ENCODE results near the gene BIRC2. TPM values are rescaled to one million over a fixed set of nuclear protein-coding genes. Genes with fewer than 3 reads are reported as not detected.

Gene BIRC2
- total and polyA plus RNA-seq, 2 experiments from 2014 or later, result 15.3 to 25.2 TPM

DNA sequence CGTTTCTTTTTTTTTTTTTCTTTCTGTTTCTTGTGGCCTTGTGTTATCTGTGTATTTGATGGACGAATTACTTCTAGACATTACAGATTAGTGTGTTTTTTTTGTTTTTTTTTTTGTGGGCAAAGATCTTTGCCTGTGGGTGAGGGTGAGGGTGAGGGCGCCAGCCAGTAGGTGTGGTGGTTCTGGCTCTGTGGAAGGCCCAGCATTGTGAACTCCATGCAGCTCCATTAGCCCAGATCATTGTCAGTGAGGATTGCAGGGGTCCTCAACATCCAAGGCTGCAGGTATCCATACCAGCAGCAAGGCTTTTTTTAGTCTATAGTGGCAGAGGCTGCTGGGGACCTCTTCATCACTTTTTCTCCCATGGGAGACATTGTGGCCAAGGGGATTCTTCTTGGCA lies 13.7 kb downstream of the BIRC2 start (continued):
- TF ChIP-seq JUNB (IDR thresholded peaks at IDR 0.05; ENCODE audit: unreplicated experiment), result no peak
- TF ChIP-seq NANOG (IDR thresholded peaks at IDR 0.05; ENCODE audit: borderline replicate concordance), result no peak
- TF ChIP-seq, protein P1, sequence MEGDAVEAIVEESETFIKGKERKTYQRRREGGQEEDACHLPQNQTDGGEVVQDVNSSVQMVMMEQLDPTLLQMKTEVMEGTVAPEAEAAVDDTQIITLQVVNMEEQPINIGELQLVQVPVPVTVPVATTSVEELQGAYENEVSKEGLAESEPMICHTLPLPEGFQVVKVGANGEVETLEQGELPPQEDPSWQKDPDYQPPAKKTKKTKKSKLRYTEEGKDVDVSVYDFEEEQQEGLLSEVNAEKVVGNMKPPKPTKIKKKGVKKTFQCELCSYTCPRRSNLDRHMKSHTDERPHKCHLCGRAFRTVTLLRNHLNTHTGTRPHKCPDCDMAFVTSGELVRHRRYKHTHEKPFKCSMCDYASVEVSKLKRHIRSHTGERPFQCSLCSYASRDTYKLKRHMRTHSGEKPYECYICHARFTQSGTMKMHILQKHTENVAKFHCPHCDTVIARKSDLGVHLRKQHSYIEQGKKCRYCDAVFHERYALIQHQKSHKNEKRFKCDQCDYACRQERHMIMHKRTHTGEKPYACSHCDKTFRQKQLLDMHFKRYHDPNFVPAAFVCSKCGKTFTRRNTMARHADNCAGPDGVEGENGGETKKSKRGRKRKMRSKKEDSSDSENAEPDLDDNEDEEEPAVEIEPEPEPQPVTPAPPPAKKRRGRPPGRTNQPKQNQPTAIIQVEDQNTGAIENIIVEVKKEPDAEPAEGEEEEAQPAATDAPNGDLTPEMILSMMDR (conservative IDR thresholded peaks at IDR 0.05; ENCODE audit: low read depth in 2 of 2), result no peak
- TF ChIP-seq, protein P2, sequence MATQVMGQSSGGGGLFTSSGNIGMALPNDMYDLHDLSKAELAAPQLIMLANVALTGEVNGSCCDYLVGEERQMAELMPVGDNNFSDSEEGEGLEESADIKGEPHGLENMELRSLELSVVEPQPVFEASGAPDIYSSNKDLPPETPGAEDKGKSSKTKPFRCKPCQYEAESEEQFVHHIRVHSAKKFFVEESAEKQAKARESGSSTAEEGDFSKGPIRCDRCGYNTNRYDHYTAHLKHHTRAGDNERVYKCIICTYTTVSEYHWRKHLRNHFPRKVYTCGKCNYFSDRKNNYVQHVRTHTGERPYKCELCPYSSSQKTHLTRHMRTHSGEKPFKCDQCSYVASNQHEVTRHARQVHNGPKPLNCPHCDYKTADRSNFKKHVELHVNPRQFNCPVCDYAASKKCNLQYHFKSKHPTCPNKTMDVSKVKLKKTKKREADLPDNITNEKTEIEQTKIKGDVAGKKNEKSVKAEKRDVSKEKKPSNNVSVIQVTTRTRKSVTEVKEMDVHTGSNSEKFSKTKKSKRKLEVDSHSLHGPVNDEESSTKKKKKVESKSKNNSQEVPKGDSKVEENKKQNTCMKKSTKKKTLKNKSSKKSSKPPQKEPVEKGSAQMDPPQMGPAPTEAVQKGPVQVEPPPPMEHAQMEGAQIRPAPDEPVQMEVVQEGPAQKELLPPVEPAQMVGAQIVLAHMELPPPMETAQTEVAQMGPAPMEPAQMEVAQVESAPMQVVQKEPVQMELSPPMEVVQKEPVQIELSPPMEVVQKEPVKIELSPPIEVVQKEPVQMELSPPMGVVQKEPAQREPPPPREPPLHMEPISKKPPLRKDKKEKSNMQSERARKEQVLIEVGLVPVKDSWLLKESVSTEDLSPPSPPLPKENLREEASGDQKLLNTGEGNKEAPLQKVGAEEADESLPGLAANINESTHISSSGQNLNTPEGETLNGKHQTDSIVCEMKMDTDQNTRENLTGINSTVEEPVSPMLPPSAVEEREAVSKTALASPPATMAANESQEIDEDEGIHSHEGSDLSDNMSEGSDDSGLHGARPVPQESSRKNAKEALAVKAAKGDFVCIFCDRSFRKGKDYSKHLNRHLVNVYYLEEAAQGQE (IDR thresholded peaks at IDR 0.05; ENCODE audit: unreplicated experiment), result no peak

DNA sequence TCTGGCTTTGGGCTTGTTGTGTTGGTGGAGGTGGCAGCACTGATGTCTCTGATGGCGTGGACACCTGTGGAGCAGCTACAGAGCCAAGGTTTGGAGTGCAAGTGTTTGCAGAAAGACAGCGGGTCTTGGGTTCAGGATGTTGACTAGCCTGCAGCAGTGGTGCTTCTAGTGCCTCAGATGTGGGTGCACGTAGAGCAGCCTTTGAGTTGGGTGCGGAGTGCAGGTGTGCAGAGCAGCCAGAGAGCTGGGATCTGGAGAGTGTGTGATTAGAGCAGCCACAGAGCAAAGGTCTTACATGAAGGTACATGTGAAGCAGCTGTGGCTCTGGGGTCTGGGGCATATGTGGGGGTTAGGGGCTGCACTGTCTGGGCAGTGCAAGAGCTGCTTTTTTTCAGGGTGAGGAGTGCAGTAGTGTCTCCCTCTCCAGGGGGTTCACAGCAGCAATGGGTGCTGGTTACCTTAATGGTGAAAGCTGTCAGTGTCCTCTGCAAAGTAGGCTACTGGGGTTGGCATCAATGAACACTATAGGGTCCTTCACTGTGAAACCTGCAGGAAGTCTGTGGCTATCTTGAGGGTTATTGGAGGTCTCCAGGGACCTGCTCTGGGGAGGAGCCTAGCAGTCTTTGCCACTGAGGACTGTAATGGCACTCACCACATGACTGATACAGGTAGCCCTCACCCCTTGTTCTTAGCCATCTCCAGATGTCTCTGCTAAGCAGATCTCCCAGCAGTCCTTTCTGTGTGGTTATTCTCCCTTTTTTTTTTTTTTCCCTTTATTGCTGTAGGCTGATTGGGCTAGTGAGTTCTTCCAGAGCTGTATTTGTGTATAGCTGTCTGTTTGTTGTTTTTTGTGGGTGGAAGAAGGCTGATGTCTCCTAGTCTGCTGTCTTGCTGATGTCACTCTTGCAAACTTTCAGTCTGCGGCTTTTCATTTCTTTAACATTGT lies 14.3 kb downstream of the BIRC2 start:
- Mint-ChIP-seq H3K9me3 (no peaks in the 10 kb centered on the region), H3K27ac (no peak overlapping the region; the same call in none of the 2 replicates), H3K27me3 (ENCODE audit: insufficient read depth, low read depth, poor library complexity) (no peaks in the 10 kb centered on the region), H3K4me3 (no peak overlapping the region), H3K4me1 (no peaks in the 10 kb centered on the region), H3K36me3 (ENCODE audit: low read depth) (peaks cover 37% of the 10 kb centered on the region)
- no peak overlapping the region for H3K4me3 ChIP-seq
- H3F3A ChIP-seq (replicated peaks; ENCODE audit: low read depth), result no peaks in the 10 kb centered on the region
- H3K27me3 ChIP-seq (ENCODE audit: insufficient read depth), result no peaks in the 10 kb centered on the region
- H3K4me2 ChIP-seq, result no peak overlapping the region
- DNase-seq (ENCODE audit: low spot score), result no peak
- H3K4me1 ChIP-seq (ENCODE audit: insufficient read depth), result no peaks in the 10 kb centered on the region
- H4K20me1 ChIP-seq (replicated peaks; ENCODE audit: insufficient read depth), result peaks cover 8% of the 10 kb centered on the region; the same call in 1 of the 2 replicates
- H3K27ac ChIP-seq (ENCODE audit: low read depth), result no peak overlapping the region
- H3K9me2 ChIP-seq (ENCODE audit: insufficient read depth), result no peaks in the 10 kb centered on the region
- no peak overlapping the region for H2AFZ ChIP-seq
- no peaks in the 10 kb centered on the region; the same call in 1 of the 2 replicates for H3K36me3 ChIP-seq (ENCODE audit: insufficient read depth)
- peaks cover 13% of the 10 kb centered on the region for H3K79me2 ChIP-seq (replicated peaks; ENCODE audit: insufficient read depth)
- no peak for ATAC-seq
- no peak for TF ChIP-seq EZH2 (IDR thresholded peaks at IDR 0.05; ENCODE audit: low read depth, unreplicated experiment)
- TF ChIP-seq, protein P3, sequence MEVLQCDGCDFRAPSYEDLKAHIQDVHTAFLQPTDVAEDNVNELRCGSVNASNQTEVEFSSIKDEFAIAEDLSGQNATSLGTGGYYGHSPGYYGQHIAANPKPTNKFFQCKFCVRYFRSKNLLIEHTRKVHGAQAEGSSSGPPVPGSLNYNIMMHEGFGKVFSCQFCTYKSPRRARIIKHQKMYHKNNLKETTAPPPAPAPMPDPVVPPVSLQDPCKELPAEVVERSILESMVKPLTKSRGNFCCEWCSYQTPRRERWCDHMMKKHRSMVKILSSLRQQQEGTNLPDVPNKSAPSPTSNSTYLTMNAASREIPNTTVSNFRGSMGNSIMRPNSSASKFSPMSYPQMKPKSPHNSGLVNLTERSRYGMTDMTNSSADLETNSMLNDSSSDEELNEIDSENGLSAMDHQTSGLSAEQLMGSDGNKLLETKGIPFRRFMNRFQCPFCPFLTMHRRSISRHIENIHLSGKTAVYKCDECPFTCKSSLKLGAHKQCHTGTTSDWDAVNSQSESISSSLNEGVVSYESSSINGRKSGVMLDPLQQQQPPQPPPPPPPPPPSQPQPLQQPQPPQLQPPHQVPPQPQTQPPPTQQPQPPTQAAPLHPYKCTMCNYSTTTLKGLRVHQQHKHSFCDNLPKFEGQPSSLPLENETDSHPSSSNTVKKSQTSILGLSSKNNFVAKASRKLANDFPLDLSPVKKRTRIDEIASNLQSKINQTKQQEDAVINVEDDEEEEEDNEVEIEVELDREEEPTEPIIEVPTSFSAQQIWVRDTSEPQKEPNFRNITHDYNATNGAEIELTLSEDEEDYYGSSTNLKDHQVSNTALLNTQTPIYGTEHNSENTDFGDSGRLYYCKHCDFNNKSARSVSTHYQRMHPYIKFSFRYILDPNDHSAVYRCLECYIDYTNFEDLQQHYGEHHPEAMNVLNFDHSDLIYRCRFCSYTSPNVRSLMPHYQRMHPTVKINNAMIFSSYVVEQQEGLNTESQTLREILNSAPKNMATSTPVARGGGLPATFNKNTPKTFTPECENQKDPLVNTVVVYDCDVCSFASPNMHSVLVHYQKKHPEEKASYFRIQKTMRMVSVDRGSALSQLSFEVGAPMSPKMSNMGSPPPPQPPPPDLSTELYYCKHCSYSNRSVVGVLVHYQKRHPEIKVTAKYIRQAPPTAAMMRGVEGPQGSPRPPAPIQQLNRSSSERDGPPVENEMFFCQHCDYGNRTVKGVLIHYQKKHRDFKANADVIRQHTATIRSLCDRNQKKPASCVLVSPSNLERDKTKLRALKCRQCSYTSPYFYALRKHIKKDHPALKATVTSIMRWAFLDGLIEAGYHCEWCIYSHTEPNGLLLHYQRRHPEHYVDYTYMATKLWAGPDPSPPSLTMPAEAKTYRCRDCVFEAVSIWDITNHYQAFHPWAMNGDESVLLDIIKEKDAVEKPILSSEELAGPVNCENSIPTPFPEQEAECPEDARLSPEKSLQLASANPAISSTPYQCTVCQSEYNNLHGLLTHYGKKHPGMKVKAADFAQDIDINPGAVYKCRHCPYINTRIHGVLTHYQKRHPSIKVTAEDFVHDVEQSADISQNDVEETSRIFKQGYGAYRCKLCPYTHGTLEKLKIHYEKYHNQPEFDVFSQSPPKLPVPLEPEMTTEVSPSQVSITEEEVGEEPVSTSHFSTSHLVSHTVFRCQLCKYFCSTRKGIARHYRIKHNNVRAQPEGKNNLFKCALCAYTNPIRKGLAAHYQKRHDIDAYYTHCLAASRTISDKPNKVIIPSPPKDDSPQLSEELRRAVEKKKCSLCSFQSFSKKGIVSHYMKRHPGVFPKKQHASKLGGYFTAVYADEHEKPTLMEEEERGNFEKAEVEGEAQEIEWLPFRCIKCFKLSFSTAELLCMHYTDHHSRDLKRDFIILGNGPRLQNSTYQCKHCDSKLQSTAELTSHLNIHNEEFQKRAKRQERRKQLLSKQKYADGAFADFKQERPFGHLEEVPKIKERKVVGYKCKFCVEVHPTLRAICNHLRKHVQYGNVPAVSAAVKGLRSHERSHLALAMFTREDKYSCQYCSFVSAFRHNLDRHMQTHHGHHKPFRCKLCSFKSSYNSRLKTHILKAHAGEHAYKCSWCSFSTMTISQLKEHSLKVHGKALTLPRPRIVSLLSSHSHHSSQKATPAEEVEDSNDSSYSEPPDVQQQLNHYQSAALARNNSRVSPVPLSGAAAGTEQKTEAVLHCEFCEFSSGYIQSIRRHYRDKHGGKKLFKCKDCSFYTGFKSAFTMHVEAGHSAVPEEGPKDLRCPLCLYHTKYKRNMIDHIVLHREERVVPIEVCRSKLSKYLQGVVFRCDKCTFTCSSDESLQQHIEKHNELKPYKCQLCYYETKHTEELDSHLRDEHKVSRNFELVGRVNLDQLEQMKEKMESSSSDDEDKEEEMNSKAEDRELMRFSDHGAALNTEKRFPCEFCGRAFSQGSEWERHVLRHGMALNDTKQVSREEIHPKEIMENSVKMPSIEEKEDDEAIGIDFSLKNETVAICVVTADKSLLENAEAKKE (CRISPR knock-in tag; IDR thresholded peaks at IDR 0.05), result no peak
- no peak for TF ChIP-seq JUNB (IDR thresholded peaks at IDR 0.05; ENCODE audit: unreplicated experiment)
- TF ChIP-seq EZH2phosphoT487 (IDR thresholded peaks at IDR 0.05; ENCODE audit: unreplicated experiment), result no peak
- TF ChIP-seq, protein P4, sequence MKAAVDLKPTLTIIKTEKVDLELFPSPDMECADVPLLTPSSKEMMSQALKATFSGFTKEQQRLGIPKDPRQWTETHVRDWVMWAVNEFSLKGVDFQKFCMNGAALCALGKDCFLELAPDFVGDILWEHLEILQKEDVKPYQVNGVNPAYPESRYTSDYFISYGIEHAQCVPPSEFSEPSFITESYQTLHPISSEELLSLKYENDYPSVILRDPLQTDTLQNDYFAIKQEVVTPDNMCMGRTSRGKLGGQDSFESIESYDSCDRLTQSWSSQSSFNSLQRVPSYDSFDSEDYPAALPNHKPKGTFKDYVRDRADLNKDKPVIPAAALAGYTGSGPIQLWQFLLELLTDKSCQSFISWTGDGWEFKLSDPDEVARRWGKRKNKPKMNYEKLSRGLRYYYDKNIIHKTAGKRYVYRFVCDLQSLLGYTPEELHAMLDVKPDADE (IDR thresholded peaks at IDR 0.05), result no peak
- no peak for TF ChIP-seq CREB1 (CRISPR knock-in tag; IDR thresholded peaks at IDR 0.05; ENCODE audit: low read depth)
- no peak for TF ChIP-seq NANOG (IDR thresholded peaks at IDR 0.05; ENCODE audit: borderline replicate concordance)
- no peak for TF ChIP-seq STAT1 (IDR thresholded peaks at IDR 0.05; ENCODE audit: unreplicated experiment)
- TF ChIP-seq ZNF114 (CRISPR knock-in tag; IDR thresholded peaks at IDR 0.05), result no peak

Measured in GM23338 (cell line).